ENCODE data around the gene BMERB1.

DNA sequence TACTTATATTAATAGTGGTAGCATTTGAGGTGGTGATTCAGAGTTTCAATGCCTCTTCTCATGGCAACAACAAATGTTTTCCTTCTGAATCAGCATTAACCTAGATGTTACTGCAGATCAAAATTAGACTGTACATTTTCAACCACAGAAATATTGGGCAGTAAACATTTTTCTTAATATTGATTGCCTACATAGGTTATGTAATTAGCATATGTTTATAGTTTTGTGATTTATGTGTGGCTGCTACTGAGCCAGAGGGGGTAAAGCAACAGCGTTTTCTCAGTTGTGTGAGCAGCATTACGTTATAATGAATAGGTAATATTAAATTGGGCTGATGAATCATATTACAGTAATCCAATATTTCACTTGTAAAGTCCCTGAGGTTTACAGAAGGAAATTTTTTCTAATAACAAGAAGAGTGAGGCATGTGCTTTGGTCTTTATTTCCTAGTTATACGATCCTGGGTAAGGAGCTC lies 18.8 kb upstream of the BMERB1 start:
- TF ChIP-seq, protein P1, sequence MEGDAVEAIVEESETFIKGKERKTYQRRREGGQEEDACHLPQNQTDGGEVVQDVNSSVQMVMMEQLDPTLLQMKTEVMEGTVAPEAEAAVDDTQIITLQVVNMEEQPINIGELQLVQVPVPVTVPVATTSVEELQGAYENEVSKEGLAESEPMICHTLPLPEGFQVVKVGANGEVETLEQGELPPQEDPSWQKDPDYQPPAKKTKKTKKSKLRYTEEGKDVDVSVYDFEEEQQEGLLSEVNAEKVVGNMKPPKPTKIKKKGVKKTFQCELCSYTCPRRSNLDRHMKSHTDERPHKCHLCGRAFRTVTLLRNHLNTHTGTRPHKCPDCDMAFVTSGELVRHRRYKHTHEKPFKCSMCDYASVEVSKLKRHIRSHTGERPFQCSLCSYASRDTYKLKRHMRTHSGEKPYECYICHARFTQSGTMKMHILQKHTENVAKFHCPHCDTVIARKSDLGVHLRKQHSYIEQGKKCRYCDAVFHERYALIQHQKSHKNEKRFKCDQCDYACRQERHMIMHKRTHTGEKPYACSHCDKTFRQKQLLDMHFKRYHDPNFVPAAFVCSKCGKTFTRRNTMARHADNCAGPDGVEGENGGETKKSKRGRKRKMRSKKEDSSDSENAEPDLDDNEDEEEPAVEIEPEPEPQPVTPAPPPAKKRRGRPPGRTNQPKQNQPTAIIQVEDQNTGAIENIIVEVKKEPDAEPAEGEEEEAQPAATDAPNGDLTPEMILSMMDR (IDR thresholded peaks at IDR 0.05), result no peak
- TF ChIP-seq POLR2A (IDR thresholded peaks at IDR 0.05), result no peak
